HG02763 (cell line): ENCODE measurements around the gene MPG.
"Not testable (repeated sequence)": the region's sequence is repeated elsewhere in the genome, so short reads cannot be mapped to it uniquely, and the experiment has no call there.

Experiments used
- ATAC-seq: cut with Tn5 transposase; IDR thresholded peaks from one replicate; pipeline ENCODE4 v1.9.1; 2021; ENCODE audit warnings: mild to moderate bottlenecking, moderate library complexity; ENCODE audit not compliant: unreplicated experiment

MPG gene

DNA sequence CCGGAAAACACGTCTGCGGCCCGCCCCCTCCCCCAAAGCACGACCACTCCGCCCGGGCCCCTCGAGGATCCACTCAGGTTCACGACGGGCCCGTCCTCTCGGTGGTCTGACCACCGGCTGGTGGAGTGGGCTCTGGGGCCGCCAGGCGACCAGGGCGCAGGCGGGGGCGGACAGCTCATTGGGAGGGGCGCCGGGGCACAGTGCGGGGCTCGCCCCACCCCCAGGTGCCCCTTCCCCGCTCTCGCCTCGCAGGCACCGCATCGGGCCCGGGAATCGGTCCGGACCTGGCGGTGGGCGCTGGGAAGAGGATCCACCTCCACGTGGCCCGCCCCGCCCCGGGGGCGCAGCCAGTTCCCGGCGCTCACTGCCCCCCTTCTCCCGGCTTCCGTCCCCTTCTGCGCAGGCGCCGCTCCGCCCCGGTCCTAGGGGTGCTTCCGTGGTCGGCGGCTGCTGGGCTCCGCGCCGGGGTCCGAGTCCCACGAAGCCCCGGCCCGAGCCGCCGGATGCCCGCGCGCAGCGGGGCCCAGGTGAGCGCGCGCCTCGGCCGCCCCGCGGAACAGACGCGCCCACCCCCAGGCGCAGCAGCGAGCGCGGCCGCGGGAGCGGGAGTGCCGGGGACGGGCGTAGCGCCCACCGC lies at the start of gene MPG:
TSS of gene MPG (plus strand) at position 419 of the 637 bp plus-strand sequence. CDS start at position 504, 85 bp downstream.
- peak; percentile 73 for ATAC-seq

DNA sequence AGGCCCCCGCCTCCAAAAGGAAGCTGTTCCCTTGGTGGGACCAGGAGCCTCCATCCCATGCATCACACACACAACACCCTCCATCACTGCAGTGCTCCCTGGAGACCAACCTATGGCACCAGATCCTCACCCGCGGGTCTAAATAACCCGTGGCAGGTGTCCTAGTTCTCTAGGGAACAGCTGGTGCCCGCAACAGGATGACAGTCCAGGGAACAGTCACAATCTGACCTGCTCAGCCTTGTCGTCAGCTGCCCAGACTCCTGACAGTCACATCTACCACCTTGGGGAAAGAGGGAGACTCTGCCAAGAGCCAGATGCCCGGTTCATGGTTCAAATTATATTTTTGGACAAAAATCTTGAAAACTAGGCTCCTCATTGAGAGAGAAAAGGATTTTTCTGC lies 47.4 kb upstream of the MPG start:
- ATAC-seq: not testable (repeated sequence)

GRCh38 chr16:33154-33876 lies 44.7 kb upstream of the MPG start:
- not testable (repeated sequence) for ATAC-seq

GRCh38 chr16:33877-34647 lies 44.0 kb upstream of the MPG start:
- ATAC-seq: no peak

DNA sequence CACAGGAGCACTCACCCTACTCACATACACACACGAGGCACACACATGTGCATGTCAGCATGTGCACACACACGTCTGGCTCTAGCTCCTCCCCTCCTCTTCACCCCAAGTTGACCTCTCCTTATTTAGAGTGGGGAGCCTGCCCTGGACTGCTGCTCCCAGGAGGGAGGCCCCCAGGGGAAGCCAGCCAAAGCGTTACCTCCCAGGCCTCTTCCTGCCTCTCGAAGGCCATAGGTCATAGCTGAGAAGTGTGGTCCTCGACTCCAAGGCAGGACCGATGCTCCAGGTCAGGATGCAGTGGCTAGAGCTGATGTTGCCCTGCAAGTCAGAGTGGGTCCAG lies 43.4 kb upstream of the MPG start:
- ATAC-seq: no peak

DNA sequence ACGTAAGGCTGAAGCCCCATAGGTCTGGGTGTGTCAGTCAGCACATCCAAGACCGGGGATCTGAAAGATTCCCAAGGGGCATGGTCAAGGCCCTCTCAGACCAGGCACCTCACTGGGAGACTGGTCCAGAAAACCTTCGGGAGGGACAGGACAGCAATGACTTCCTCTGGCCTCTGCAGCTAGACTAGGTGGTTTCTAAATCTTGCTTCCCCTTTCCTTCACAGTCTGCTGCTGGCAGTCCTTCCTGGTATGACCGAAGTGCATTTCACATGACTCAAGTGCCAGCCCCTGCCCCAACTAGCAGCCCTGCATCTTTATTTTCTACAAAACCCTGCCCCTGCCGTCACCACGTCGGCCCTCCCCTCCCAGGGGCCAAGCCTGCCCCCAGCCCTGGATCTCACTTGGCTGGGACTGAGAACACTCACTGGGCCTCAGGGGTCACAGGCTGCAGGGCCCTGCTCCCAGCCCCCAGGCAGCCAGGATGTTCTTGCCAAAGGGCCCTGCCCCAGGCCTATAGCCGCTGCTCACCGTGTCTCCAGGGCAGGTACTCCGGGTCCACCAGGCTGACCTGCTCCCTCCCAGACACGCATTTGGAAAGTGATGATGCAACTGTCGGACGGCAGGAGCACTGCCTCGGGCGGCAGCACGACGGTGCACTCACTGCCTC lies 42.9 kb upstream of the MPG start:
- ATAC-seq: no peak

GRCh38 chr16:35678-36305 lies 42.2 kb upstream of the MPG start:
- no peak for ATAC-seq

GRCh38 chr16:36336-36984 lies 41.6 kb upstream of the MPG start:
- ATAC-seq: no peak

GRCh38 chr16:37511-37910 lies 40.5 kb upstream of the MPG start:
- ATAC-seq: no peak

DNA sequence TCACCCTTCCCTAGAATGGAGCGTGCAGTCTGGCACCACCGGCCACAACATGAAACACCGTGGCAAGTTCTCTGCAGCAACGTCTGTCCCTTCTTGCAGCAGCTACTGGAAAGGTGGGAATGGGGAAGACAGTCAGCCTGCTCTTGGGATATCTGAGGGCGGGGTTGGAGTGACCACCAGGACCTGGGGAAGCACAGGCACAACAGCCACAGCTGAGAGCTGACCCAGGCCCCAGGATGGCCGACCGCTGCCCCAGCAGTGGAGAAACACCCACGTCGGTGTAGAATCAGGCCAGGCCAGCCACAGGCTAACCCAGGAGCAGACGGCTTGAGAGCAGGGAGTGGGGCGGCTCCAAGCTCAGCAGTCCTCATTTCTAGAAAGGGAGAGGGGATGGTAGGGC lies 39.8 kb upstream of the MPG start:
- not testable (repeated sequence) for ATAC-seq

DNA sequence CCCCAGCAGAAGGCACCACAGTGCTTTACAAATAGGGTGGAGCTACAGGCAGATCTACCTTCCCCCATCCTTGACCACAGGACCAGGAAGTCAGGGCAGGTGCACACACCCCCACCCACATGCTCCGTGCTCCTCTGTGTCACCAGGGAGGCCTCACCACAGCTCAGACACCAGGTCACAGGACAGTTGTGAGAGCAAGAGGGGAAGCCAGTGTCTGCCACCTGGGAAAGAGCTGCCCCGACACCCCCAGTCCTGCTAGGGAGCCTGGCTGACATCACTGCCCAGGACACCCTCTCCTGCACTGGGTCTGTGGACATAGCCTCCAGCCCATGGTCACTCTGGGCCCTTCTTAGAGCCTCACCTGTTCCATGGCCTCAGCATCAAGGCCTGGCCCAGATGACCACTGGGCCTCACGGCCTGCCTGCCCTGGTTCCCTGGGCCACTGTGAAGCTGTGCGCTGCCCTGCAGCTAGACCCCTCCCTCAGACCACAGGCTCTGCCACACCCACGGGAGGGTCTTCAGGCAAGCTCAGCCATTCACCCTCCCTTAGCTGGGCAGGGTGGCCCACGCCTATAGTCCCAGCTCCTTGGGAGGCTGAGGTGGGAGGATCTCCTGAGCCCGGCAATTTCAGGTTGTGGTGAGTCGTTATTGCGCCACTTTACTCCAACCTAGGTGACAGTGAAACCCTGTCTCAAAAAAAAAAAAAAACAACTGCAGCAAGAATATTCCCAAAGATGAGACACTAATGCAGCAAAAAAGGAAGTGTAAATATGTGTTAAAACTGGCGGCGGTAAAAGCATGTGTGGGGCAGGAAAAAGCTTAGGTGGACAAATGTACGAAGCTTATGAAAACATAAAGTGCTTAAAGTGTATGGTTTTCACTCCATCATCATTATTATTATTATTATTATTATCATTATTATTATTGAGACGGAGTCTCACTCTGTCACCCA lies 38.8 kb upstream of the MPG start:
- ATAC-seq: no peak

- ATAC-seq: no peak
These were observed 36.5 kb upstream of the MPG start for GRCh38 chr16:41439-42068.

- no peak for ATAC-seq
These were observed 36.0 kb upstream of the MPG start for GRCh38 chr16:42069-42457.

GRCh38 chr16:42691-43090 lies 35.3 kb upstream of the MPG start:
- no peak for ATAC-seq

DNA sequence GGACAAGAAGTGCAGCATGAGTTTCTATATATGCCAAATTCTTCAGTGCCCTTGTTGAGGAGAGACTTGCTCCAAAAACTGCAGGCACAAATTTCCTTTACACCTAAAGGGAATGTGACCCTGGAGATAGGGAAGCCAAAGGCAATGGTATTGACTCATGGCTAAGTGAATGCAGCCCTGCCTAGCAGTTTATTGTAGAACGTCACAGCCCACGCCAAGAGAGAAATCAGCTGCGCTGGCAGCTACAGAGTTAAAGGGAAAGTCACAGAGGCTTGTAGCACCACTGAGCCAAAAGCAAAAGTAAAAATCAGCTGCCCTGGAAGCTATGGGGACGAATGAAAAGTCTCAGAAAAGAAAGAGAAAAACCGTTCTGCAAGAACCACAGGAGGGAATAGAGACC lies 34.7 kb upstream of the MPG start:
- no peak for ATAC-seq

- no peak for ATAC-seq
These were observed 33.4 kb upstream of the MPG start for GRCh38 chr16:44655-45054.

DNA sequence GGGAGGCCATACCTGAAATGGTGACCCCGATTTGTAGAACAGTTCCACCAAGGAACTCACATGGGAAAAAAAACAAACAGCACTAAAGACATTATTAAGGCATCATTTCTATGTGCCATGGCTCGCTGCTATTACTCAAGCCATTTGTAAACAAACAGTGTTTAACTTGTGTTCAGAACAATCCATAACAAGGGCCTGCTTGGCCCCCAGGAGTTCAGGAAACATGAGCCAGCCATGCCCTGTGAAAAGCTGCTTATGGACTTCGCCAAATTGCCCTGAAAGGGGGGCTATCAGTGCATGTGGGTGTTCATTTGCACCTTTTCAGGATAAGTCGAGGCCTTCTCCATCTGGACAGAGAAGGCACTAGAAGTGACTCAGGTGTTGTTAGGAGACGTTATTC lies 32.6 kb upstream of the MPG start:
- ATAC-seq: no peak

DNA sequence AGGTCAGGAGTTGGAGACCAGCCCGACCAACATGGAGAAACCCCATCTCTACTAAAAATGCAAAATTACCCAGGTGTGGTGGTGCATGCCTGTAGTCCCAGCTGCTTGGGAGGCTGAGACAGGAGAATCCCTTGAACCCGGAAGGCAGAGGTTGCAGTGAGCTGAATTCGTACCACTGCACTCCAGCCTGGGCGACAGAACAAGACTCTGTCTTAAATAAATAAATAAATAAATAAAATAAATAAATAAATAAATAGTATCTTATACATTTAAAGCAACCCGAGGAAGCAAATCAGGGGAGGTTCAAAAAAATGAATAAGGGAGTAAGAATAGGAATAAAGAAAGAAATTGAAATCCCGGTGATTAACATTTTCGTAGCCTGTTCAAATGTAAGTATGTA lies 31.5 kb upstream of the MPG start:
- not testable (repeated sequence) for ATAC-seq

DNA sequence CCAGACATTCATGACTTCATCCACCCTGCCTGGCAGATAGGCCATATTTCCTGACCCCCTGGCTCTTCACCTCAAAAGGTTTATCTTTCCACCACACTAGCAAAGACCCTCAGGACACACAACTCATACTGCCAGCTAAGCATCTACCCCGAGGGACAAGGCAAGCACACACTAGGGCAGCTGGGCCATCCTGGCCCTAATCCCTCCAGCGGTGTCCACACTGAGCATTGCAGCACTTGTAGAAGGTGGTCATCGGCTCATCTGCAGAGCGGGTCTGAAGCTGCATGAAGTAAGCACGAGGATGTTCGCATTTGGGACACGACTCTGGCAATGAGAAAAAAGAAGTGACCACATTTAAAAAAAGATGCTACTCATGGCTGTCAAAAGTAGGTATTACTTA lies 30.8 kb upstream of the MPG start:
- ATAC-seq: no peak
